ENCODE data around the gene GPATCH2L. TPM values are rescaled to one million over a fixed set of nuclear protein-coding genes. Genes with fewer than 3 reads are reported as not detected.

Gene GPATCH2L
- total RNA-seq, 4 donors from 2014 or later: 47.1 to 67.1 (median 58.4) TPM

- TF ChIP-seq, protein P1, sequence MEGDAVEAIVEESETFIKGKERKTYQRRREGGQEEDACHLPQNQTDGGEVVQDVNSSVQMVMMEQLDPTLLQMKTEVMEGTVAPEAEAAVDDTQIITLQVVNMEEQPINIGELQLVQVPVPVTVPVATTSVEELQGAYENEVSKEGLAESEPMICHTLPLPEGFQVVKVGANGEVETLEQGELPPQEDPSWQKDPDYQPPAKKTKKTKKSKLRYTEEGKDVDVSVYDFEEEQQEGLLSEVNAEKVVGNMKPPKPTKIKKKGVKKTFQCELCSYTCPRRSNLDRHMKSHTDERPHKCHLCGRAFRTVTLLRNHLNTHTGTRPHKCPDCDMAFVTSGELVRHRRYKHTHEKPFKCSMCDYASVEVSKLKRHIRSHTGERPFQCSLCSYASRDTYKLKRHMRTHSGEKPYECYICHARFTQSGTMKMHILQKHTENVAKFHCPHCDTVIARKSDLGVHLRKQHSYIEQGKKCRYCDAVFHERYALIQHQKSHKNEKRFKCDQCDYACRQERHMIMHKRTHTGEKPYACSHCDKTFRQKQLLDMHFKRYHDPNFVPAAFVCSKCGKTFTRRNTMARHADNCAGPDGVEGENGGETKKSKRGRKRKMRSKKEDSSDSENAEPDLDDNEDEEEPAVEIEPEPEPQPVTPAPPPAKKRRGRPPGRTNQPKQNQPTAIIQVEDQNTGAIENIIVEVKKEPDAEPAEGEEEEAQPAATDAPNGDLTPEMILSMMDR (IDR thresholded peaks at IDR 0.05; ENCODE audit: low read depth): no peak
Measured at GRCh38 chr14:76115010-76115422, 36.7 kb upstream of the GPATCH2L start.

- TF ChIP-seq, protein P1 (IDR thresholded peaks at IDR 0.05; ENCODE audit: low read depth): no peak
Measured at GRCh38 chr14:76117789-76118484, 33.8 kb upstream of the GPATCH2L start.

DNA sequence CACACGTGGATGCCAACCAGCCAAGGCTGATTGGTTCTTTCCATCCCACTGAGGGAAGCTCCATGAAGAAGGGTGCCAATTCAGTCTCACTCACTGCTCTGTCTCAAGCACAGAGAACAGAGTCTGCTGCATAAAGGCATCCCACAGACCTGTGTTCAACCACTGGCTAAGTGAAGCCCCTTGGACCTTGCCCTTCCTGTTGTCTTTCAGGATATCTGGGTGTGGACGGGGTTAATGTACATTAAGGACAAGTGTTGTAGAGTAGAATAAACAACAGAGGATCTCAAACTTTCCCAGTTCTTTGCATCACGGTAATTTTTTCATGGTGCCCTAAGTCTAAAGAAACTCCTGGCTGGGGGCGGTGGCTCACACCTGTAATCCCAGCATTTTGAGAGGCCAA is 33.1 kb upstream of the GPATCH2L start:
- TF ChIP-seq, protein P1 (IDR thresholded peaks at IDR 0.05; ENCODE audit: low read depth): no peak

- TF ChIP-seq, protein P1 (IDR thresholded peaks at IDR 0.05; ENCODE audit: low read depth): no peak
Measured at GRCh38 chr14:76121089-76121748, 30.5 kb upstream of the GPATCH2L start.

DNA sequence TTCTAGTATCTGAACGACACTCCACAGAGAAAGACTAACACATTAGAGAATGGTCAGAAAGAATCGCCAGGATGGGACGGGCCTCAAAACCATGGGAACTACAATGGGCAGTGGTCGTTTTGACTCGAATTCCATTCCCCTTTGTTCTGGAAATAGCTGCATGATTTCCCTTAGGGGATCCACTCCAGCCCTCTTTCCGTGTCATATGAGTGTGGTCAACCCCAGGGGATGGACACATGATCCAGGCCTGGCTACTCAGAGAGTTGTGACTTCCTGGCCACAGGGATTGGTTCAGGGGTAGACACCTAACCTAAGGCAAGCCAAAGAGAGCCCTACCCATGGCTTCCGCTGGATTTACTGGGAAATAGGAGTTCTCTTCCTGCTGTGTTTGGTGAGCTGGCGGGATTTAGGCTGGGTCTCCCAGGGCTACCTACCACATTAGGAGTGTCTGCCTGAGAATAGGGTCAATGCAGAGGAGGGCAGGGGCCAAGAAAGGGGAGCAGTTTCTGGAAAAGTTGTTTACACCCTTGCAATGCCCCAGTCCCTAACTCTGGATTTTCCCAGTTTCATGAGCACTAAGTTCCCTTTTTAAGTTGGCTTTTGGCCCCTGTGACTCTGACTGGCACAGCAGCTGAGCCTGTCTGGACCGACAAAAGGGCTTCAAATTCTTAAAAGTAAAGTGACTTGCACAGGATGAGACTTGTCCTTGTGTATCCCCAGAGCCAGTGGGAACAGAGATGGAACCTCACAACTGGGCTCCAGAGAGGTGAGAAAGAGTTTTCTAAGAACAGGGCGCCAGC is 28.1 kb upstream of the GPATCH2L start:
- TF ChIP-seq, protein P1 (IDR thresholded peaks at IDR 0.05; ENCODE audit: low read depth): no peak

DNA sequence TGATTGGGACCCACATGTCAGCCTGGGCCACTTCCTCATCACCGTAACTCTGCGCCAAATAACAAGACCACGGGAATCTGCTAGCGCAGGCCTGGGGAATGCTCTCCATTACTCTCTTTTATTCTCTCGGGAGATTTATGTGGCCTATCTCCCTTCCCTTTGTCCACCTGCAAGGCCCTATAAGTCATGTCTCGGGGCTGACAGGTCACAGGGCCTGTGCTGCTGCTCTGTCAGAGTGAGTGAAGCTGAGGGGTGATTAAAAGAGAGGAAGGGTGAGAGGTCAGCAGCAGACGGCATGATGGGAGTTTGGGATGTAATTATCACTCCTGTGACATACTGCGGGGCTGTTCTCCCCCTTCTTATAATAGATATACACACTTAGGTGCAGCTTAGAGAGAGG is 26.2 kb upstream of the GPATCH2L start:
- TF ChIP-seq, protein P1 (IDR thresholded peaks at IDR 0.05; ENCODE audit: low read depth): no peak

DNA sequence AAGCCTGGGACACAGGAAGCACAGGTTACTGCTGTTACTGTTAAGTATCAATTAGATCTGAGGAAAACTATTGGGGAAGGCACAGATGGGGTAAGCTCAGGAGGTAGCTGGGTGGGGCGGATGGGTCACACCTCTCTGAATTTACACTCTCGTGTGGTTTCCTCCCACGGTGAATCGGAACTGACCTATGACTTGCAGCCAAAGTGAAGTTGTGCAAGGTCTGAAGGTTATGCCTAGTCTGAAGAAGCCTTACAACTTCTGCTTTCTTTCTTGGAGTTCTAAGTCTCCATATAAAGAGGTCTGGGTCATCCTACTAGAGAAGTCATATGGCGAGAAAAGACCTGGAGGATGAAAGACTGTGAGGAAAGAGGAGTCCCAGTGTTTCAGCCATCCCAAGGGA is 25.6 kb upstream of the GPATCH2L start:
- TF ChIP-seq, protein P1 (IDR thresholded peaks at IDR 0.05; ENCODE audit: low read depth): no peak
